Measurements from ENCODE around the gene ZNF554. TPM values are rescaled to one million over a fixed set of nuclear protein-coding genes. Genes with fewer than 3 reads are reported as not detected.
A peak's percentile ranks its signal among the peaks of the same experiment; 100 is the strongest.

The ZNF554 gene
- total and polyA plus RNA-seq, 9 donors, result 4.9 to 10.5 (median 7.2) TPM

DNA sequence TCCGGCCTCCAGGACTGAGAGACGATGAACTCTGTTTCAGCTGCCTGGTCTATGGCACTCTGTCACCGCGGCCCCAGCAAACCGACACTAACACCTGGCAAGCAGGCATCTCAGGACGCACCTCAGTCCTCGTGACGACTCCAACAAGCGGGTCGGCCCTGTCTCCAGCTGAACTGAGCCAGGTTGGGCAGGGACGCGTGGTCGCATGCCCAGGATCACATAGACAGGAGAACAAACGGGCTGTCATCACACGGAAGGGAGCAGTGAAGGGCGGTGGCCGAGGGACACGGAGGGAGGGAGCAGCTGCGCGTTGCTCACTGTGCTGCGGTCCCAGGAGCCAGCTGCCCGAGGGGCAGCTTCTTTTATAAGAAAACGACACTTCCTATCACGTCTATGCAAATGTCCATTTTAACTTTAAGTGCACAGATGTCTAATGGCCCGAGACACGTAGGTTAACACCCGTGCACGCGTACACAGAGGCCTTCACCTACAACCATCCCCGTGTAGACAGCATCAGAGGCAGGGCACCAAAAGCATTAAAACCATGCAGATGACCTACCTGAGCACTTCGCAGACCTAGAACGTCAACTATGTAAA, 45.5 kb upstream of the ZNF554 start:
- DNase-seq, result no peak
- no peaks in the 10 kb centered on the region for H3K36me3 ChIP-seq
- WGBS, 3 donors, result 81 to 88% (median 86%) methylated on average over 29 to 32 of the region's 32 CpGs
- TF ChIP-seq, protein P1, sequence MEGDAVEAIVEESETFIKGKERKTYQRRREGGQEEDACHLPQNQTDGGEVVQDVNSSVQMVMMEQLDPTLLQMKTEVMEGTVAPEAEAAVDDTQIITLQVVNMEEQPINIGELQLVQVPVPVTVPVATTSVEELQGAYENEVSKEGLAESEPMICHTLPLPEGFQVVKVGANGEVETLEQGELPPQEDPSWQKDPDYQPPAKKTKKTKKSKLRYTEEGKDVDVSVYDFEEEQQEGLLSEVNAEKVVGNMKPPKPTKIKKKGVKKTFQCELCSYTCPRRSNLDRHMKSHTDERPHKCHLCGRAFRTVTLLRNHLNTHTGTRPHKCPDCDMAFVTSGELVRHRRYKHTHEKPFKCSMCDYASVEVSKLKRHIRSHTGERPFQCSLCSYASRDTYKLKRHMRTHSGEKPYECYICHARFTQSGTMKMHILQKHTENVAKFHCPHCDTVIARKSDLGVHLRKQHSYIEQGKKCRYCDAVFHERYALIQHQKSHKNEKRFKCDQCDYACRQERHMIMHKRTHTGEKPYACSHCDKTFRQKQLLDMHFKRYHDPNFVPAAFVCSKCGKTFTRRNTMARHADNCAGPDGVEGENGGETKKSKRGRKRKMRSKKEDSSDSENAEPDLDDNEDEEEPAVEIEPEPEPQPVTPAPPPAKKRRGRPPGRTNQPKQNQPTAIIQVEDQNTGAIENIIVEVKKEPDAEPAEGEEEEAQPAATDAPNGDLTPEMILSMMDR (IDR thresholded peaks at IDR 0.05), result no peak
- no peak for TF ChIP-seq EP300 (IDR thresholded peaks at IDR 0.05)
- TF ChIP-seq POLR2A (IDR thresholded peaks at IDR 0.05), result no peak
- no peak overlapping the region for H3K27ac ChIP-seq
- H3K27me3 ChIP-seq, result no peaks in the 10 kb centered on the region
- H3K9me3 ChIP-seq, result no peaks in the 10 kb centered on the region
- intact Hi-C loops (cut with DNase I), result no loop called here
- H3K4me3 ChIP-seq, result no peak overlapping the region
- peaks cover 12% of the 10 kb centered on the region for H3K4me1 ChIP-seq (ENCODE audit: insufficient read depth)

DNA sequence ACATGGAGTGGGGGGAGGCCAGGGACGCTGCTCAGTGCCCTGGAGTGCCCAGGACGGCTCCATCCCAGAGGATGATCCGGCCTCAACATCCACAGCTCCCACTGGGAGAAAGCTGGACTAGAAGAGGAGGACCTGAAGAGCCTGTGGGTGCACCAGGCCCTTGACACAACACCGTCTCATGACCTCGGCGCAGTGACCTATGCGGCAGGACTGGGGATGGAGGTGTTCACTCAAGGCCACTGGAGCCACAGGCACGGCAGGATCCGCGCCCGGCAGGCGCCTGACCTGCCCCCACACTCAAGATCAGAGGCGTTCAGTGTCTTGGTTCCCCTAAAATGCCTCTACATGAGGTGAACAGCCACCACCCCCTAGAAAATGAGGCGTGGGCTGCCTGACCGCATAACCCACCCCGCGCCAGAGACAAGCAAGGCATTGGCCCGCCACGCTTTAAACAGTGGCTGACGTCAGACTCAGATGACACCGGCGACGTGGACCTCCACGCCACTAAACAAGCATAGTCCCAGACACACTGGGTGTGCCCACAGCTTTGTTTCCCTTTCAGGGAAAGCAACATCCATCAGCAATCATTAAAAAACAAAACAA, 44.6 kb upstream of the ZNF554 start:
- Histone ChIP-seq H3K9me3 (no peaks in the 10 kb centered on the region), H3K36me3 (no peaks in the 10 kb centered on the region), H3K4me1 (ENCODE audit: insufficient read depth) (peaks cover 10% of the 10 kb centered on the region), H3K27ac (no peak overlapping the region), H3K4me3 (no peak overlapping the region), H3K27me3 (no peaks in the 10 kb centered on the region)
- TF ChIP-seq, protein P1 (IDR thresholded peaks at IDR 0.05), result no peak
- TF ChIP-seq EP300 (IDR thresholded peaks at IDR 0.05) (no peak), POLR2A (IDR thresholded peaks at IDR 0.05) (no peak)
- intact Hi-C loops (cut with DNase I), result no loop called here
- DNase-seq, result no peak
- 73 to 82% (median 74%) methylated on average over 24 of the region's 24 CpGs for whole genome bisulfite sequencing, 3 donors

DNA sequence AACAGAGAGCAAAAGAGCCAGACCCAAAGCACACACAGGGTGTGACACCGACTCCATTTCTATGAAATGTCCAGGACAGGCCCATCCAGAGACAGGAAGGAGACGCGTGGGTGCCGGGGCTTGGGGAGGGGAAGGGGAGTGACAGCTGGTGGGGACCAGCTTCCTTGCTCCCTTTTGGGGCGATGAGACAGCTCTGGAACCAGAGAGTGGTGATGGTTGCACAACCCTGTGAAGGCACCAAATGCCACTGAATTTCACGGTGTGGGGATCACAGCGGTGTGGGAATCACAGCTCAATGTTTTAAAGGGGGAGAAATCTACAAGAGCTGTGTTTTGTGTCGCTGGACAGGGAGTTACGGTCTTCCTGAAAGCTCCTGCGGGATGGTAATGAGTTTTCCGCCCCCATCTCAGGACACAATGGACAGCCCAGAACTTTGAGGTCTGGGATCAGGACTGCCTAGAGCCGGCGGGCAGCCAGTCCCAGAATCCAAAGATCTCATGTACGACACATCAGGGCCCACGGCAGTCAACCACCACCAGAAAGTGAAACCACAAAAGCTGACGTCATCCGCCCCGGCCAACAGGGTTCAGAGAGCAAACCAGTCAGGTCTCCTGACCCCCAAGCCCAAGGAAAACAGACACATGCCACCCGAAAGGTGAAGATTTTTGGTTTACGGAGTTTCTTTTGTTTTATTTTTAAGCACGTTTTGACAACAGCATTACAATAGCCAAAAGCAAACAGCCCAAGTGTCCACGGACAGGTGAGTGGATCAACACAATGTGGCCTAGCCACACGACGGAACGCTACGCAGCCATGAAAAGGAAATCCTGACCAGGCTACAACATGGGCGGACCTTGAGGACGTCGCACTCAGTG, 43.9 kb upstream of the ZNF554 start:
- H3K27me3 ChIP-seq, result no peaks in the 10 kb centered on the region
- DNase-seq, result peak in 1 of 5 donors; percentile 48
- WGBS, 3 donors, result 74 to 79% (median 75%) methylated on average over 29 of the region's 29 CpGs

More for the DNA sequence above, 43.9 kb upstream of the ZNF554 start:
- TF ChIP-seq POLR2A (IDR thresholded peaks at IDR 0.05) (no peak), EP300 (IDR thresholded peaks at IDR 0.05) (no peak)
- TF ChIP-seq, protein P1 (IDR thresholded peaks at IDR 0.05), result no peak
- intact Hi-C loops (cut with DNase I), result no loop called here
- H3K4me1 ChIP-seq (ENCODE audit: insufficient read depth), result peaks cover 2% of the 10 kb centered on the region
- no peaks in the 10 kb centered on the region for H3K9me3 ChIP-seq
- H3K36me3 ChIP-seq, result no peaks in the 10 kb centered on the region
- peak overlapping the region in 1 of 2 donors; percentile 42 for H3K27ac ChIP-seq
- H3K4me3 ChIP-seq, result no peak overlapping the region
